Activated T-cell treated with anti-CD3 and anti-CD28 coated beads for 1 hour (primary cell): Measurements from ENCODE around the gene GOLPH3L.
"Not testable (repeated sequence)": the region's sequence is repeated elsewhere in the genome, so short reads cannot be mapped to it uniquely, and the experiment has no call there.

Source experiments
- DNase-seq: peaks from one replicate; pipeline ENCODE4 v3.0.0-alpha.2; 2020; ENCODE audit warnings: low read depth

Gene GOLPH3L

GRCh38 chr1:150657064-150657463 lies 39.9 kb downstream of the GOLPH3L start:
- DNase-seq: not testable (repeated sequence)

- DNase-seq: not testable (repeated sequence)
Observed at GRCh38 chr1:150654635-150655034, 42.3 kb downstream of the GOLPH3L start.

GRCh38 chr1:150650193-150650592 lies 46.8 kb downstream of the GOLPH3L start:
- DNase-seq: no peak

GRCh38 chr1:150649441-150650075 lies 47.4 kb downstream of the GOLPH3L start:
- no peak for DNase-seq

GRCh38 chr1:150642296-150642695 lies 54.7 kb downstream of the GOLPH3L start:
- DNase-seq: no peak

- not testable (repeated sequence) for DNase-seq
Observed at GRCh38 chr1:150641126-150641815, 55.7 kb downstream of the GOLPH3L start.

- DNase-seq: not testable (repeated sequence)
Observed at GRCh38 chr1:150638430-150638829, 58.5 kb downstream of the GOLPH3L start.

- not testable (repeated sequence) for DNase-seq
Observed at GRCh38 chr1:150634839-150635622, 61.9 kb downstream of the GOLPH3L start.

GRCh38 chr1:150629115-150629928 lies 67.6 kb downstream of the GOLPH3L start, which contains the start of gene ENSA:
Gene ENSA, minus strand, starts transcription at chr1:150629612. Its CDS starts 142 bp downstream, at chr1:150629470.
- peak; percentile 85 for DNase-seq

GRCh38 chr1:150628766-150629114 lies 68.2 kb downstream of the GOLPH3L start:
- no peak for DNase-seq

GRCh38 chr1:150627826-150628410 lies 69.0 kb downstream of the GOLPH3L start:
- no peak for DNase-seq

GRCh38 chr1:150626150-150626549 lies 70.8 kb downstream of the GOLPH3L start:
- no peak for DNase-seq

- not testable (repeated sequence) for DNase-seq
Observed at GRCh38 chr1:150624546-150624945, 72.4 kb downstream of the GOLPH3L start.

GRCh38 chr1:150624134-150624533 lies 72.8 kb downstream of the GOLPH3L start:
- not testable (repeated sequence) for DNase-seq

- no peak for DNase-seq
Observed at GRCh38 chr1:150622303-150622975, 74.5 kb downstream of the GOLPH3L start.

- peak; percentile 43 for DNase-seq
Observed at GRCh38 chr1:150621497-150622302, 75.3 kb downstream of the GOLPH3L start.

- DNase-seq: no peak
Observed at GRCh38 chr1:150620919-150621318, 76.0 kb downstream of the GOLPH3L start.

- DNase-seq: no peak
Observed at GRCh38 chr1:150619576-150620509, 77.1 kb downstream of the GOLPH3L start.
